ENCODE data around the gene EFNA5. TPM values are rescaled to one million over a fixed set of nuclear protein-coding genes. Genes with fewer than 3 reads are reported as not detected.

EFNA5 gene
- total RNA-seq, 2 experiments from 2014 or later = not detected

DNA sequence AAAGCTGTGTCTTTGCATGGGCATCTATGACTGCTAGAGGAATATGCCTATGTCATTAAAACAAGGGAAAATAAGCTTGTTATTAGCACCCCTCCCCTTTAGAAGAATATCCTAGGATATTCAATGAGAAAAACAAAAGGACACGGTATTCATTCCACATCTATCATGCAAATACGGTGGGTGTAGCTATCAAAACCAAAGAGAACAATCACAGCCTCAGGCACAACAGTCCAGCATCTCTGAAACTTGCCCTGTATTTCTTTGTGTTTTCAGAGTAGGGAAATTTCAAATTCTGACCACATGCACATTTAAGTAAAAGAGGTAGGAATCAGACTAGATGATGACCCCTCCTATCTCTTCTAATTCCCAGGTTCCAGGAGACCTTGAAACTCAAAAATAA, 209.9 kb downstream of the EFNA5 start:
- CTCF ChIA-PET = no interaction called here
- no peaks in the 10 kb centered on the region for H3K4me1 Mint-ChIP-seq (ENCODE audit: low read depth)
- TF ChIP-seq, protein P1, sequence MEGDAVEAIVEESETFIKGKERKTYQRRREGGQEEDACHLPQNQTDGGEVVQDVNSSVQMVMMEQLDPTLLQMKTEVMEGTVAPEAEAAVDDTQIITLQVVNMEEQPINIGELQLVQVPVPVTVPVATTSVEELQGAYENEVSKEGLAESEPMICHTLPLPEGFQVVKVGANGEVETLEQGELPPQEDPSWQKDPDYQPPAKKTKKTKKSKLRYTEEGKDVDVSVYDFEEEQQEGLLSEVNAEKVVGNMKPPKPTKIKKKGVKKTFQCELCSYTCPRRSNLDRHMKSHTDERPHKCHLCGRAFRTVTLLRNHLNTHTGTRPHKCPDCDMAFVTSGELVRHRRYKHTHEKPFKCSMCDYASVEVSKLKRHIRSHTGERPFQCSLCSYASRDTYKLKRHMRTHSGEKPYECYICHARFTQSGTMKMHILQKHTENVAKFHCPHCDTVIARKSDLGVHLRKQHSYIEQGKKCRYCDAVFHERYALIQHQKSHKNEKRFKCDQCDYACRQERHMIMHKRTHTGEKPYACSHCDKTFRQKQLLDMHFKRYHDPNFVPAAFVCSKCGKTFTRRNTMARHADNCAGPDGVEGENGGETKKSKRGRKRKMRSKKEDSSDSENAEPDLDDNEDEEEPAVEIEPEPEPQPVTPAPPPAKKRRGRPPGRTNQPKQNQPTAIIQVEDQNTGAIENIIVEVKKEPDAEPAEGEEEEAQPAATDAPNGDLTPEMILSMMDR (IDR thresholded peaks at IDR 0.05) = no peak
- Histone ChIP-seq H3K4me1 (ENCODE audit: insufficient read depth, low read length) (peaks cover 3% of the 10 kb centered on the region), H3K36me3 (ENCODE audit: insufficient read depth, low read length) (no peaks in the 10 kb centered on the region), H3K9me3 (ENCODE audit: control insufficient read depth in 1 of 2, insufficient read depth in 1 of 2, low read length in 2 of 2) (no peaks in the 10 kb centered on the region), H3K4me3 (ENCODE audit: low read length) (no peak overlapping the region), H3K27me3 (ENCODE audit: control insufficient read depth in 1 of 2, insufficient read depth in 2 of 2, low read length in 2 of 2) (no peaks in the 10 kb centered on the region), H3K27ac (ENCODE audit: low read depth in 1 of 2, low read length in 2 of 2) (no peak overlapping the region)
- no peaks in the 10 kb centered on the region for H3K36me3 Mint-ChIP-seq (ENCODE audit: low read depth)
- ATAC-seq (ENCODE audit: poor library complexity) = no peak
- DNase-seq = no peak
- H3K27ac Mint-ChIP-seq = no peak overlapping the region
- no peak overlapping the region for H3K4me3 Mint-ChIP-seq
- intact Hi-C loops (cut with DNase I, micrococcal nuclease) = no loop called here
- H3K9me3 Mint-ChIP-seq = no peaks in the 10 kb centered on the region
- H3K27me3 Mint-ChIP-seq = no peaks in the 10 kb centered on the region
- POLR2A ChIA-PET = no interaction called here

DNA sequence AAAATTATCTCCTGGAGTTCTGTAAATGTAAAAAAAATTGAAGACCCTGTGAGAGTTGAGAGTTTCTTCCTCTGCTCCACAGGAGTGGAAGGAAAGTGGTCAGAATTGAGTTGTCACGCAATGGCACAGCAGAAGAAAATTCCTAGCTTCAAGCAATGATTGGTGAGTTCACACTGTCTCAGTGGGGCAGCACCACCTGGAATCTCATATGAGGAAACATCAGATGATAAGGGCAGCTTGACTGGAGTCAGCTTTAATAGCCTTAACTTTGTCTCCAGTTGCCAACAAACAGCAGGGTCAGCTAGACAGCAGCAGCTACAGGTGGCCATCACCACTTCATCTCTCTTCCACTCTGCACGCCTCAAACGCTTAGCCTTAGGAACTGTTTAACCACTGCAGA, 211.1 kb downstream of the EFNA5 start:
- H3K36me3 ChIP-seq (ENCODE audit: insufficient read depth, low read length) = no peaks in the 10 kb centered on the region
- intact Hi-C loops (cut with DNase I, micrococcal nuclease) = no loop called here
- CTCF ChIA-PET = no interaction called here
- H3K4me1 Mint-ChIP-seq (ENCODE audit: low read depth) = no peaks in the 10 kb centered on the region
- no peaks in the 10 kb centered on the region for H3K9me3 Mint-ChIP-seq
- ATAC-seq (ENCODE audit: poor library complexity) (no peak), DNase-seq (no peak)
- no peak overlapping the region for H3K27ac ChIP-seq (ENCODE audit: low read depth in 1 of 2, low read length in 2 of 2)
- no peaks in the 10 kb centered on the region for H3K27me3 ChIP-seq (ENCODE audit: control insufficient read depth in 1 of 2, insufficient read depth in 2 of 2, low read length in 2 of 2)
- H3K4me3 Mint-ChIP-seq = no peak overlapping the region
- TF ChIP-seq, protein P1 (IDR thresholded peaks at IDR 0.05) = no peak
- no peak overlapping the region for H3K4me3 ChIP-seq (ENCODE audit: low read length)
- no peaks in the 10 kb centered on the region for H3K27me3 Mint-ChIP-seq
- POLR2A ChIA-PET = no interaction called here
- H3K36me3 Mint-ChIP-seq (ENCODE audit: low read depth) = no peaks in the 10 kb centered on the region
- peaks cover 3% of the 10 kb centered on the region for H3K4me1 ChIP-seq (ENCODE audit: insufficient read depth, low read length)
- H3K9me3 ChIP-seq (ENCODE audit: control insufficient read depth in 1 of 2, insufficient read depth in 1 of 2, low read length in 2 of 2) = no peaks in the 10 kb centered on the region
- H3K27ac Mint-ChIP-seq = no peak overlapping the region

DNA sequence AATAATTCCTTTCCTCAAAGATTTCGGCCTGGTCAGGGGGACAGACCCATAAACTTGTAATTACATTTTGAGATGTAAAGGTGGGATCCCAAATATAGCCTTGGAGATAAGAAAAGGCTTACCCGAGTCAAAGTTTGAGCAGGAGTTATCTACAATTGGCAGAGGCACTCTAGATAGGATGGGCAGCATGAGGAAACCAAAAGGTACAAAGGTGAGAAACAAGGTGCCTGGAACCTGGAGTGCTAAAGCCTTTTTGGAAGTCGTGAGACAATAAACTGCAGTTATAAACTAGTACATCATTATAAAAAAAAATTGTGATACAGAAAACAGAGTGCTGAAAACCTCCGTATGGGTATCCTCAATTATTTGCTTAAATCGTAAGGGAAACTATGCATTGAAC, 212.4 kb downstream of the EFNA5 start:
- H3K4me3 Mint-ChIP-seq = no peak overlapping the region
- intact Hi-C loops (cut with DNase I, micrococcal nuclease) = no loop called here
- no peaks in the 10 kb centered on the region for H3K9me3 ChIP-seq (ENCODE audit: control insufficient read depth in 1 of 2, insufficient read depth in 1 of 2, low read length in 2 of 2)
- TF ChIP-seq, protein P1 (IDR thresholded peaks at IDR 0.05) = no peak
- H3K36me3 ChIP-seq (ENCODE audit: insufficient read depth, low read length) = no peaks in the 10 kb centered on the region
- no peaks in the 10 kb centered on the region for H3K4me1 Mint-ChIP-seq (ENCODE audit: low read depth)
- H3K27ac ChIP-seq (ENCODE audit: low read depth in 1 of 2, low read length in 2 of 2) = no peak overlapping the region
- H3K27ac Mint-ChIP-seq = no peak overlapping the region
- no peaks in the 10 kb centered on the region for H3K4me1 ChIP-seq (ENCODE audit: insufficient read depth, low read length)
- H3K9me3 Mint-ChIP-seq = no peaks in the 10 kb centered on the region
- no peak for ATAC-seq (ENCODE audit: poor library complexity)
- H3K36me3 Mint-ChIP-seq (ENCODE audit: low read depth) = no peaks in the 10 kb centered on the region
- POLR2A ChIA-PET = no interaction called here
- H3K4me3 ChIP-seq (ENCODE audit: low read length) = no peak overlapping the region
- H3K27me3 Mint-ChIP-seq = no peaks in the 10 kb centered on the region
- CTCF ChIA-PET = no interaction called here
- H3K27me3 ChIP-seq (ENCODE audit: control insufficient read depth in 1 of 2, insufficient read depth in 2 of 2, low read length in 2 of 2) = no peaks in the 10 kb centered on the region
- no peak for DNase-seq

Data from CD4-positive, alpha-beta T cell (primary cell).